Smooth muscle cell (in vitro differentiated cells): ENCODE measurements around the gene F10. TPM values are rescaled to one million over a fixed set of nuclear protein-coding genes. Genes with fewer than 3 reads are reported as not detected.
"Not testable (repeated sequence)": the region's sequence is repeated elsewhere in the genome, so short reads cannot be mapped to it uniquely, and the experiment has no call there.

Source experiments
- DNase-seq: peaks from one replicate; lab custom pipeline; 2025; ENCODE audit not compliant: unreplicated experiment; lab: John Stamatoyannopoulos, UW
- H2AFZ ChIP-seq: fragments of 200-600 bp; sonication (generic); 2 replicates; pipeline ENCODE4 v1.6.0; 2016; ENCODE audit warnings: antibody characterized with exemption, low read depth, mild to moderate bottlenecking
- H3F3A ChIP-seq: fragments of 200-600 bp; sonication (generic); 2 replicates; pipeline ENCODE4 v1.6.0; 2017; ENCODE audit warnings: antibody characterized with exemption, low read depth
- H3K27ac ChIP-seq: fragments of 200-600 bp; sonication (generic); 2 replicates; pipeline ENCODE4 v1.5.1; 2016; ENCODE audit warnings: low read depth, mild to moderate bottlenecking
- H3K27me3 ChIP-seq: fragments of 200-600 bp; sonication (generic); 2 replicates; pipeline ENCODE4 v1.6.1; 2016; ENCODE audit warnings: low read depth, mild to moderate bottlenecking
- H3K36me3 ChIP-seq: fragments of 200-600 bp; sonication (generic); 2 replicates; pipeline ENCODE4 v1.5.1; 2016; ENCODE audit warnings: low read depth
- H3K4me1 ChIP-seq: fragments of 200-600 bp; sonication (generic); 2 replicates; pipeline ENCODE4 v1.5.1; 2016; ENCODE audit warnings: low read depth
- H3K4me2 ChIP-seq: fragments of 200-600 bp; sonication (generic); 2 replicates; pipeline ENCODE4 v1.6.0; 2016; ENCODE audit warnings: mild to moderate bottlenecking
- H3K4me3 ChIP-seq: fragments of 200-600 bp; sonication (generic); 2 replicates; pipeline ENCODE4 v1.5.1; 2016; ENCODE audit warnings: mild to moderate bottlenecking
- H3K79me2 ChIP-seq: fragments of 200-600 bp; sonication (generic); 2 replicates; pipeline ENCODE4 v1.6.0; 2016; ENCODE audit warnings: low read depth, mild to moderate bottlenecking
- H3K9ac ChIP-seq: fragments of 200-600 bp; sonication (generic); 2 replicates; pipeline ENCODE4 v1.6.0; 2016; ENCODE audit warnings: low read depth
- H3K9me3 ChIP-seq: fragments of 200-600 bp; sonication (generic); replicated peaks from 2 replicates; pipeline ENCODE4 v1.5.1; 2016; ENCODE audit warnings: low read depth
- H4K20me1 ChIP-seq: fragments of 200-600 bp; sonication (generic); 2 replicates; pipeline ENCODE4 v1.6.0; 2016; ENCODE audit warnings: low read depth
- CTCF ChIP-seq: fragments of 200-600 bp; sonication (generic); IDR thresholded peaks from 2 replicates; pipeline ENCODE4 v1.5.1; 2017; ENCODE audit warnings: borderline replicate concordance, mild to moderate bottlenecking, antibody characterized with exemption; ENCODE audit not compliant: insufficient read depth, poor library complexity, severe bottlenecking
- WGBS: methylation state at CpG from one replicate; pipeline ENCODE4 v1.1.7; 2016; ENCODE audit warnings: low lambda C conversion rate; 5-methylcytosine and 5-hydroxymethylcytosine counted together
- polyA plus RNA-seq: library from polyadenylated mRNA; unstranded; fragments of >200 nt; fragmentation: Nextera tagmentation; extraction: Ambion mirVana; gene quantifications from 2 replicates; pipeline ENCODE4 v1.2.1, GENCODE V29; 2016
- total RNA-seq: library from RNA; depleted of rRNA; stranded (reverse); fragments of >200 nt; gene quantifications from 2 replicates; pipeline ENCODE4 v1.2.3, GENCODE V29; 2014

F10 gene
- total and polyA plus RNA-seq, 2 experiments from 2014 or later = 17.1 to 43.7 TPM

GRCh38 chr13:113077953-113078901, 44.4 kb upstream of the F10 start:
- no peaks in the 10 kb centered on the region for H4K20me1 ChIP-seq
- H3K27ac ChIP-seq = no peak overlapping the region
- H3K9me3 ChIP-seq = no peaks in the 10 kb centered on the region
- 96% methylated on average over 37 of the region's 42 CpGs for WGBS
- no peaks in the 10 kb centered on the region for H3K36me3 ChIP-seq
- no peaks in the 10 kb centered on the region for H3K79me2 ChIP-seq
- no peak for DNase-seq
- no peak overlapping the region for H3K4me3 ChIP-seq
- H3K4me2 ChIP-seq = no peak overlapping the region
- H3K4me1 ChIP-seq = no peaks in the 10 kb centered on the region
- H3F3A ChIP-seq = no peaks in the 10 kb centered on the region
- no peaks in the 10 kb centered on the region for H3K27me3 ChIP-seq
- no peak overlapping the region for H3K9ac ChIP-seq
- no peak for TF ChIP-seq CTCF
- no peak overlapping the region for H2AFZ ChIP-seq

- no peak overlapping the region for H3K4me2 ChIP-seq
- H3K9me3 ChIP-seq = no peaks in the 10 kb centered on the region
- H3F3A ChIP-seq = no peaks in the 10 kb centered on the region
- 92% methylated on average over 27 of the region's 27 CpGs for WGBS
- H2AFZ ChIP-seq = no peak overlapping the region
- no peaks in the 10 kb centered on the region for H3K27me3 ChIP-seq
- H3K4me1 ChIP-seq = no peaks in the 10 kb centered on the region
- H3K36me3 ChIP-seq = no peaks in the 10 kb centered on the region
- H3K4me3 ChIP-seq = no peak overlapping the region
- DNase-seq = no peak
- no peaks in the 10 kb centered on the region for H4K20me1 ChIP-seq
- TF ChIP-seq CTCF = no peak
- no peaks in the 10 kb centered on the region for H3K79me2 ChIP-seq
- H3K9ac ChIP-seq = no peak overlapping the region
- H3K27ac ChIP-seq = no peak overlapping the region
These were observed 43.5 kb upstream of the F10 start for GRCh38 chr13:113078902-113079780.

- H3K4me3 ChIP-seq, H2AFZ ChIP-seq, H3K9me3 ChIP-seq, H3K4me1 ChIP-seq, H3K9ac ChIP-seq, H3K4me2 ChIP-seq, H4K20me1 ChIP-seq, H3K27me3 ChIP-seq, H3K36me3 ChIP-seq, H3K79me2 ChIP-seq, H3K27ac ChIP-seq, DNase-seq, H3F3A ChIP-seq: not testable (repeated sequence)
- 82% methylated on average over 9 of the region's 9 CpGs for WGBS
These were observed 42.9 kb upstream of the F10 start for GRCh38 chr13:113079781-113080080.

- DNase-seq = no peak
- H3K27me3 ChIP-seq = no peaks in the 10 kb centered on the region
- no peaks in the 10 kb centered on the region for H4K20me1 ChIP-seq
- TF ChIP-seq CTCF = no peak
- no peak overlapping the region for H3K4me2 ChIP-seq
- no peaks in the 10 kb centered on the region for H3K9me3 ChIP-seq
- no peak overlapping the region for H3K4me3 ChIP-seq
- no peaks in the 10 kb centered on the region for H3K79me2 ChIP-seq
- no peak overlapping the region for H3K27ac ChIP-seq
- no peaks in the 10 kb centered on the region for H3K4me1 ChIP-seq
- WGBS = 86% methylated on average over 17 of the region's 18 CpGs
- no peaks in the 10 kb centered on the region for H3K36me3 ChIP-seq
- no peak overlapping the region for H2AFZ ChIP-seq
- no peaks in the 10 kb centered on the region for H3F3A ChIP-seq
- H3K9ac ChIP-seq = no peak overlapping the region
These were observed 42.2 kb upstream of the F10 start for GRCh38 chr13:113080361-113080831.
